ENCODE measurements around the gene LAMA5. TPM values are rescaled to one million over a fixed set of nuclear protein-coding genes. Genes with fewer than 3 reads are reported as not detected.

Gene LAMA5
- total and polyA plus RNA-seq, 2 experiments from 2014 or later, result 201 to 298 TPM

DNA sequence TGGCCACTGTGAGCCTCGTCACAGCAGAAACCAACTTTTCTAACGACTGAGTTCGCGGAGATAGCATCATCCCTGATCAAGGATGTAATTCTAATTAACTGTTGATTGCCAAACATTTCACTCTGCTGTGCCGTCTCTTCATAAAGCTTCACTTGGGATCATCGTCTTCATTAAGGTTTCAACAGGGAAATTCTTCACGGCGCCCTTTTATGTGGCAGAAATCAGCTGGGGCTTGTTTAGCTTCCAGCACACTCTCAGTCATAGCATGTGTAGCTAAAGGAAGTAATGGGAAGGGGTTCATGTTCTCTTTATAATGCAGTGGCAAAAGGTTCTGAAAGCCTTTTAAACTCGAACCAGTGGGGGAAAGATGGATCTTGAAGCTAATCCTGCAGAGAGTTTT lies 73.2 kb downstream of the LAMA5 start (continued):
- no peak for TF ChIP-seq ZNF462 (CRISPR knock-in tag; IDR thresholded peaks at IDR 0.05)
- no peak for TF ChIP-seq ZNF331 (CRISPR knock-in tag; IDR thresholded peaks at IDR 0.05; ENCODE audit: low read depth)
- no peak for TF ChIP-seq ZNF114 (CRISPR knock-in tag; IDR thresholded peaks at IDR 0.05)
- TF ChIP-seq JUNB (IDR thresholded peaks at IDR 0.05; ENCODE audit: unreplicated experiment), result no peak
- TF ChIP-seq, protein P1, sequence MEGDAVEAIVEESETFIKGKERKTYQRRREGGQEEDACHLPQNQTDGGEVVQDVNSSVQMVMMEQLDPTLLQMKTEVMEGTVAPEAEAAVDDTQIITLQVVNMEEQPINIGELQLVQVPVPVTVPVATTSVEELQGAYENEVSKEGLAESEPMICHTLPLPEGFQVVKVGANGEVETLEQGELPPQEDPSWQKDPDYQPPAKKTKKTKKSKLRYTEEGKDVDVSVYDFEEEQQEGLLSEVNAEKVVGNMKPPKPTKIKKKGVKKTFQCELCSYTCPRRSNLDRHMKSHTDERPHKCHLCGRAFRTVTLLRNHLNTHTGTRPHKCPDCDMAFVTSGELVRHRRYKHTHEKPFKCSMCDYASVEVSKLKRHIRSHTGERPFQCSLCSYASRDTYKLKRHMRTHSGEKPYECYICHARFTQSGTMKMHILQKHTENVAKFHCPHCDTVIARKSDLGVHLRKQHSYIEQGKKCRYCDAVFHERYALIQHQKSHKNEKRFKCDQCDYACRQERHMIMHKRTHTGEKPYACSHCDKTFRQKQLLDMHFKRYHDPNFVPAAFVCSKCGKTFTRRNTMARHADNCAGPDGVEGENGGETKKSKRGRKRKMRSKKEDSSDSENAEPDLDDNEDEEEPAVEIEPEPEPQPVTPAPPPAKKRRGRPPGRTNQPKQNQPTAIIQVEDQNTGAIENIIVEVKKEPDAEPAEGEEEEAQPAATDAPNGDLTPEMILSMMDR (conservative IDR thresholded peaks at IDR 0.05; ENCODE audit: low read depth in 2 of 2), result no peak
- TF ChIP-seq, protein P2, sequence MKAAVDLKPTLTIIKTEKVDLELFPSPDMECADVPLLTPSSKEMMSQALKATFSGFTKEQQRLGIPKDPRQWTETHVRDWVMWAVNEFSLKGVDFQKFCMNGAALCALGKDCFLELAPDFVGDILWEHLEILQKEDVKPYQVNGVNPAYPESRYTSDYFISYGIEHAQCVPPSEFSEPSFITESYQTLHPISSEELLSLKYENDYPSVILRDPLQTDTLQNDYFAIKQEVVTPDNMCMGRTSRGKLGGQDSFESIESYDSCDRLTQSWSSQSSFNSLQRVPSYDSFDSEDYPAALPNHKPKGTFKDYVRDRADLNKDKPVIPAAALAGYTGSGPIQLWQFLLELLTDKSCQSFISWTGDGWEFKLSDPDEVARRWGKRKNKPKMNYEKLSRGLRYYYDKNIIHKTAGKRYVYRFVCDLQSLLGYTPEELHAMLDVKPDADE (IDR thresholded peaks at IDR 0.05), result no peak

All from GM23338 (cell line).